SH-SY5Y (cell line): Measurements from ENCODE around the gene GULP1.

Experiments used
- GATA2 ChIP-seq: IDR thresholded peaks from 2 replicates; pipeline ENCODE4 v1.6.1; 2011; ENCODE audit warnings: mild to moderate bottlenecking, low read depth, low read length
- GATA3 ChIP-seq: IDR thresholded peaks from 2 replicates; pipeline ENCODE4 v1.6.1; 2011; ENCODE audit warnings: low read depth, mild to moderate bottlenecking, low read length, moderate library complexity

- TF ChIP-seq GATA3: no peak
- TF ChIP-seq GATA2: no peak
Observed at GRCh38 chr2:188395903-188396689, 104.4 kb downstream of the GULP1 start.
